NCI-H1436 treated with DMSO at 0.1 percent for 48 hours (cell line): Measurements from ENCODE around the gene DCAF15.
A peak's percentile ranks its signal among the peaks of the same experiment; 100 is the strongest.
"Not testable (repeated sequence)": the region's sequence is repeated elsewhere in the genome, so short reads cannot be mapped to it uniquely, and the experiment has no call there.

ENCODE experiments used
- DNase-seq: peaks from one replicate; lab custom pipeline; 2025; lab: John Stamatoyannopoulos, UW

The DCAF15 gene, protein sequence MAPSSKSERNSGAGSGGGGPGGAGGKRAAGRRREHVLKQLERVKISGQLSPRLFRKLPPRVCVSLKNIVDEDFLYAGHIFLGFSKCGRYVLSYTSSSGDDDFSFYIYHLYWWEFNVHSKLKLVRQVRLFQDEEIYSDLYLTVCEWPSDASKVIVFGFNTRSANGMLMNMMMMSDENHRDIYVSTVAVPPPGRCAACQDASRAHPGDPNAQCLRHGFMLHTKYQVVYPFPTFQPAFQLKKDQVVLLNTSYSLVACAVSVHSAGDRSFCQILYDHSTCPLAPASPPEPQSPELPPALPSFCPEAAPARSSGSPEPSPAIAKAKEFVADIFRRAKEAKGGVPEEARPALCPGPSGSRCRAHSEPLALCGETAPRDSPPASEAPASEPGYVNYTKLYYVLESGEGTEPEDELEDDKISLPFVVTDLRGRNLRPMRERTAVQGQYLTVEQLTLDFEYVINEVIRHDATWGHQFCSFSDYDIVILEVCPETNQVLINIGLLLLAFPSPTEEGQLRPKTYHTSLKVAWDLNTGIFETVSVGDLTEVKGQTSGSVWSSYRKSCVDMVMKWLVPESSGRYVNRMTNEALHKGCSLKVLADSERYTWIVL

DNA sequence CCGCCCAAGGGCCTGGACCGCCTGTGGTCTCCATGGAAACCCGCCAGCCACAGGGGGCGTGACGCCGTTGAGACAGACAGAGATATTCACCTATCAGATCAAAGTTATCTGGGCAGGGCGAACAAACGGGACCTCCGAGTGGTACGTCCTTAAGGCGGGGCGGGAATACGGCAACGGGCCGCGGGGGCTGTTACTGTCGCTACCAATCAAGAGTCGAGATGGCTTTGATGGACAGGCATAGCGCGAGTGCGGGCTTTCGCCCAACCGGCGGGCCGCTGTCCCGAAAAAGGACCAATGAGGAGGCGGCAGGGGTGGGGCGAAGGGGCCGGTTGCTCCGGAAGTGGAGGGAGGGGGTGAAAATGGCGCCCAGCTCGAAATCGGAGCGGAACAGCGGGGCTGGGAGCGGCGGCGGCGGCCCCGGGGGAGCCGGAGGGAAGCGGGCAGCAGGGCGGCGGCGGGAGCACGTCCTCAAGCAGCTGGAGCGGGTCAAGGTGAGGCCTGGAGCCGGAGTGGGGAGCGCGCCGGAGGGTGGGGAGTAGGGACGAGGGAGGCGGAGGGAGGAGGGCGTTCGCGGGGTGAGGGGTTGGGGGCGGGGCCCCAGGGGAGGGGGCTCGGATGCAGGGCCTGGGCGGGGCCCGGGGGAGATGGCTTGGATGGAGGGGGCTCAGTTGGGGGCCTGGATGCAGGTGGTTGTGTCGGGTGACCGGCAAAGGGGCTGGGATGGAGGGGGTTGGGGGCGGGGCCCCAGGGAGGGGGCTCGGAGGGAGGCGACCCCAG lies at the start of gene DCAF15:
Gene DCAF15, plus strand, starts transcription at position 356 of the 777 bp plus-strand sequence. Its CDS starts 4 bp downstream, at position 360.
- DNase-seq, result peak; percentile 98

DNA sequence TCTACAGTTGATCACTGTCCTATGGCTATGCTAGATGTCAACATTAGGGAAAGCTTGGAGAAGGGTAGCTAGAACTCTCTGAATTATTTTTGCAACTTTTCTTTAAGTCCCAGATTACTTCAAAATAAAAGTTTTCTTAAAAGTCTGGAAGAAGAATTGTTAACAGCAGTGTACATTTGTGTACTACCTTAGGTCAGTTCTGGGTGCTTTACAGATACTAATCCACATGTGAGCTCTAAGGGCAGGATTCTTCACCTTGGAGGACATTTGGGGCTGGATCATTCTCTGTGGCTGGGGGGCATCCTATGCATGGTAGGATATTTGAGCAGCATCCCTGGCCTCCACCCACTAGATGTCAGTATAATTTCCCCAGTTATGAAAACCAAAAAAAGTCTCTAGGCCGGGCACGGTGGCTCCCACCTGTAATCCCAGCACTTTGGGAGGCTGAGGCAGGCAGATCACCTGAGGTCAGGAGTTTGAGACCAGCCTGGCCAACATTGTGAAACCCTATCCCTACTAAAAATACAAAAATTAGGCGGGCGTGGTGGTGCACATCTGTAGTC lies 49.2 kb upstream of the DCAF15 start:
- DNase-seq, result no peak

DNA sequence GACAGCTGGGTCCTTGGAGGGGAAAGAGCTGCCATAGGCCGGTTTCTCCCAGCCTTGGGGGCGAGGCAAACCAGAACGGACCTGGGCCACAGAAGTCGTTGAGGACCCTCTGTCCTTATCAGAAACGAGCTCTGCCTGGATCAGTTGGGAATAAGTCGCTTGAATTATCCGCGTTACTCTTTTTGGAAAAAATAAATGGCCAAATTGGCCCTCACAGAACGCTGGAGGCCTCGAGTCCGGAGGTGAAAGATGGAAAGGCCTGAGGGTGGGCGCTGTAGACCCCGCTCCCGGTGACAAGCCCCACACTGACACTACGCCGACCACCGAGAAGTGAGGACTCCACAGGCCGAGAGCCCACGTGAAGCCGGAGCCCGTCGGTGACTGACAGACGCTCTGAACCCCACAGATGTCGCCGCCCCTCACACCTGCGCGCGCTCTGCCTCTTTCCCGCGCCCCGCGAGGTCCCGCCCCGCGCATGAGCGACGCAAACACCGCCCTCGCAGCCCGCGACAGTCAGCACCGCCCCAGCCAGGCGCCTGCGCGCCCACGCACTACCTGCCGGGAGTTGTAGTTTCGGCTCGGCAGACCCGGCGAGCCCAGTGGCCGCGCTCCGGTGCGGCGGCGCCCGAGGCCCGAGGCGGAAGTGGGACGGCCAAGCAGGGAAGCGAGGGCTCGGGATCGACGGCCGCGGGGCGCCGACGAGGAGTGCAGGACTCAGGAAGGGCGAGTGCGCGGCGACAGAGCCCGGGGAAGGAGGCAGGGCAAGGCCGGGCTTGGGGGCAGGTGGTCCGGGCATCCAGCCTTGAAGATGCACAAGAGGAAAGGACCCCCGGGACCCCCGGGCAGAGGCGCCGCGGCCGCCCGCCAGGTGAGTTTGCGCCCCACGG lies 46.4 kb upstream of the DCAF15 start, which contains the start of the genes BRME1 and CC2D1A:
Gene BRME1, minus strand, starts transcription at position 484 of the 887 bp plus-strand sequence. CDS start 1,225 bp downstream, outside the sequence.
Gene CC2D1A, plus strand, starts transcription at position 568 of the 887 bp plus-strand sequence. Its CDS starts 241 bp downstream, at position 809.
- DNase-seq, result peak; percentile 44

DNA sequence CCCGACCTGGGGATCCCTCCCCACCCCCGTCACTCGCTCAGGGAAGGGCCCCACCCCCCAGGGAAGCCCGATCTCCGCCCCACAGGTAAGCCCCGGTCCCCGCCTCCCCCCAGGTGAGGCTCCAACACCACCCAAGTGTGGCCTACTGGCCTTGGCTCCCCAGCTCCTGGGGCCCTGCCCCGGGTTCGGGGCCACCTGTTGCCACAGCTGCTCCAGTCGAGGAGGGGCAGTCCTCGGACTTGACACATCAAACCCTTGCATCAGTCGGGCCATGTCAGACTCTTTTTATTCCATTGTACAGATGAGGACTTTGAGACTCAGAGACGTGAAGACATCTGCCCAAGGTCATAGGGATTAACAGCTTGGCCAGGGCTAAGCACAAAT lies 45.8 kb upstream of the DCAF15 start:
- no peak for DNase-seq

DNA sequence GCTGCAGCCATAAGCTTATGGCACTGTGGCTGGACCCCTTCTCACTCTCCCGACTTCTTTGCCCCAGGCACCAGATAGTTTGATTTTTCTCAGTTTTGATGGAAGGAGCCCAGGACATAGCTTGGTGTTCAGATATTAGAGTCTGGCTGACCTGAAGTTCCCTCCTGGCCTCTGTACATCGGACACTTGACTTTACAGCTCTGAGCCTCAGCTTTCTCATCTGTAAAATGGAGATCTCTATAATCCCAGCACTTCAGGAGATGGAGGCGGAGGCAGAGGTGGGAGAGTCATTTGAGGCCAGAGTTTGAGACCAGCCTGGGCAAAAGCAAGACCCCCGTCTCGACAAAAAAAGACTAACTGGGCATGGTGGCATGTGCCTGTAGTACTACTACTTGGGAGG lies 45.4 kb upstream of the DCAF15 start:
- no peak for DNase-seq

DNA sequence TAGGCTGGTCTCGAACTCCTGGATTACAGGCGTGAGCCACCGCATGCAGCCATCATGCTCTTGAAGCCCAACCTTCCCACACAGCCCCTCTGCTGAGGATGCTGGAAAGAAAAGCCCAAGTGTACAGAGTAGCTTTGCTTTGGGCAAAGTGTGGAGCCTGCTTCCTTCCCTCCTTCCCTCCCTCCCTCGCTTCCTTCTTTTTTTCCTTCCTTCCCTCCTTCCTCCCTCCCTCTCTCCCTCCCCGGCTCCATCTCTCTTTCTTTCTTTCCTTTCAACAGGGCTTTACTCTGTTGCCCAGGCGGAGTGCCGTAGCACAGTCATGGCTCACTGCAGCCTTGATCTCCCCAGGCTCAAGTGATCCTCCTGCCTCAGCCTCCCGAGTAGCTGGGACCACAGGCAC lies 43.6 kb upstream of the DCAF15 start:
- DNase-seq, result no peak

DNA sequence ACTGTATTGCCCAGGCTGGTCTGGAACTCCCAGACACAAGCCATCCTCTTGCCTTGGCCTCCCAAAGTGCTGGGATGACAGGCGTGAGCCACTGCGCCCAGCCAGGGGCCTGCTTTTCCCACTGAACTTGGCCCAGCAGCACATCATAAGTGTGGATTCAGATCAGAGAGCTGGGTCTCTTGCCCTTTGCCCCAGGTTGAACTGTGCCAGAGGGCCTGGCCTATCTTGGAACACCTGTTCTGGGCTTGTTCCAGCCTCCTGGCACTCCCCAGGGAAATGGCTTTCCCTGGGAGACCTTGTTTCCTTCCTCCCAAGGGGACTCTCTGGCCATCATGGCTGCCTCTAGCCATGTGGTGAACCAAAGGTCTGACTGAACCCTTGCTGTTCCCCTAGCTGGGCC lies 42.9 kb upstream of the DCAF15 start:
- DNase-seq, result no peak

DNA sequence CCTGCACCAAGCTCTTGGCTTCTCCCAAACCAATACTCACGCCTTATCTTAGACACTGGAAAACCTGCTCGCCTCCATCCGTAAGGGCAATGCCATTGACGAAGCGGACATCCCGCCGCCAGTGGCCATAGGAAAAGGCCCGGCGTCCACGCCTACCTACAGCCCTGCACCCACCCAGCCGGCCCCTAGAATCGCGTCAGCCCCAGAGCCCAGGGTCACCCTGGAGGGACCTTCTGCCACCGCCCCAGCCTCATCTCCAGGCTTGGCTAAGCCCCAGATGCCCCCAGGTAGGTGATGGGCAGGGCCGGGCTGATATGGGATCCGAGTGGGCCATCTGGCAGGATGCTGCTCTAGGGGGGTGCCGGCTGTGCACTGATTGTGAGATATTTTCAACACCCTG lies 39.0 kb upstream of the DCAF15 start:
- no peak for DNase-seq

DNA sequence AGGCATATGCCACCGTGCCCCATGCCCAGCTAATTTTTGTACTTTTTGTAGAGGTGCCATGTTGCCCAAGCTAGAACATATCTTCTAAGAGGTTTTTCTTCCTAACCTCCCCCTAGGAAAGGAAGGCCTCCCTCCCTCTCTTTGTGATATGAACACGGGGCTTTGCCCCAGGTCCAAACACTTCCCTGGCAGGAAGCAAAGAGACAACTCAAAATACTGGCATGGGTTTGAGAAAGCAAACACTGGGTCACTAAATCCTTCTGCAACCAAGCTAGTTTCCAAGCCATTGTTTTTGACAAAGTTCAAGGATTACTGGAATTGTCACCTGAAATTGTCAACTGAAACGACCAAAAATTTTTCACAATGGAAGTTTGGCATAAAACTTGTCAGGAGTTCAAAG lies 37.5 kb upstream of the DCAF15 start:
- no peak for DNase-seq

DNA sequence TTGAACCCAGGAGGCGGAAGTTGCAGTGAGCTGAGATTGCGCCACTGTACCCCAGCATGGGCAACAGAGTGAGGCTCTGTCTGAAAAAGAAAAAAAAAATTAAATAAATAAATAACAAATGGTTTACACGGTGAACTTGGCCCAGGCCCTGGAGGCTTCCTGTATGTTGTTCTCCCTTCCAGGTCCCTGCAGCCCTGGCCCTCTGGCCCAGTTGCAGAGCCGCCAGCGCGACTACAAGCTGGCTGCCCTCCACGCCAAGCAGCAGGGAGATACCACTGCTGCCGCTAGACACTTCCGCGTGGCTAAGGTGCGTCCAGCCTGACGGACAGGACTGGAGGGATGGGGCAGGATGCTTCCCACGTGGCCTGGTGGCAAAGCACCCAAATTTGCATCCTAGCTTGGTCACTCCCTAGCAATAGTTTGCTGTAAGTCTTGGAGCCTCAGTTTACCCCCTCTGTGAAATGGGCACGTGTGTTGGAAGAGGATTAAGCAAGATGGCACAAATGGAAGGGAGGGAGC lies 34.4 kb upstream of the DCAF15 start:
- DNase-seq, result no peak

DNA sequence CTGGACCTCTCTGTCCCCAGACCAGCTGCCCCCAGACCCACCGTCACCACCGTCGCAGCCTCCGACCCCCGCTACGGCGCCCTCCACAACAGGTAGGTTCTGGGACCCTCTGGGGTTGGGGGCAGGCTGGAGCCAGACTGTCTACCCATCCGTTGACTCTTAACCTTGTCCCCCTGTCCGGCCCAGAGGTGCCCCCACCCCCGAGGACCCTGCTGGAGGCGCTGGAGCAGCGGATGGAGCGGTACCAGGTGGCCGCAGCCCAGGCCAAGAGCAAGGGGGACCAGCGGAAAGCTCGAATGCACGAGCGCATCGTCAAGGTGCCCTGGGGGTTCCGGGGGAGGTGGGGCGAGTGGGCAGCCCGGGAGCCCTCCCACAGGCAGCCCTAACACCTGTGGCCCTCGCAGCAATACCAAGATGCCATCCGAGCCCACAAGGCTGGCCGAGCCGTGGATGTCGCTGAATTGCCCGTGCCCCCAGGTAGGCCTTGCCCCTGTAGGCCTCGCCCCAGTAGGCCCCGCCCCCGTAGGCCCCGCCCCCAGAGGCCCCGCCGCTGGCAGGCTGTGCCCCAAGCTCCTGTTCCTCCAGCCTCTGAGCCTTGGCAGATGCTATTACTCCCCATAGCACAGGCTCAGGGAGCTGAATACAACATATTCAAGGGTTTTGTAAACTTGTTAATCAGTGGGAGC lies 33.4 kb upstream of the DCAF15 start:
- DNase-seq, result no peak

DNA sequence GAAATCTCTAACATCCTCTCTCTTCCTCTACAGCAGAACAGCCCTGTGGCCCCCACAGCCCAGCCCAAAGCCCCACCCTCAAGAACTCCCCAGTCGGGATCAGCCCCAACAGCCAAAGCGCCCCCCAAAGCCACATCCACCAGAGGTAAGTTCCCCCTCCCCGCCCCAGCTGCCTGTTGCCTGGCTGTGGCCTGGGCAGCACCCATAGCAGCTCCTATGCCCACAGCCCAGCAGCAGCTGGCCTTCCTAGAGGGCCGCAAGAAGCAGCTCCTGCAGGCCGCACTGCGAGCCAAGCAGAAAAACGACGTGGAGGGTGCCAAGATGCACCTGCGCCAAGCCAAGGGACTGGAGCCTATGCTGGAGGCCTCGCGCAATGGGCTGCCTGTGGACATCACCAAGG lies 31.8 kb upstream of the DCAF15 start:
- DNase-seq, result no peak

DNA sequence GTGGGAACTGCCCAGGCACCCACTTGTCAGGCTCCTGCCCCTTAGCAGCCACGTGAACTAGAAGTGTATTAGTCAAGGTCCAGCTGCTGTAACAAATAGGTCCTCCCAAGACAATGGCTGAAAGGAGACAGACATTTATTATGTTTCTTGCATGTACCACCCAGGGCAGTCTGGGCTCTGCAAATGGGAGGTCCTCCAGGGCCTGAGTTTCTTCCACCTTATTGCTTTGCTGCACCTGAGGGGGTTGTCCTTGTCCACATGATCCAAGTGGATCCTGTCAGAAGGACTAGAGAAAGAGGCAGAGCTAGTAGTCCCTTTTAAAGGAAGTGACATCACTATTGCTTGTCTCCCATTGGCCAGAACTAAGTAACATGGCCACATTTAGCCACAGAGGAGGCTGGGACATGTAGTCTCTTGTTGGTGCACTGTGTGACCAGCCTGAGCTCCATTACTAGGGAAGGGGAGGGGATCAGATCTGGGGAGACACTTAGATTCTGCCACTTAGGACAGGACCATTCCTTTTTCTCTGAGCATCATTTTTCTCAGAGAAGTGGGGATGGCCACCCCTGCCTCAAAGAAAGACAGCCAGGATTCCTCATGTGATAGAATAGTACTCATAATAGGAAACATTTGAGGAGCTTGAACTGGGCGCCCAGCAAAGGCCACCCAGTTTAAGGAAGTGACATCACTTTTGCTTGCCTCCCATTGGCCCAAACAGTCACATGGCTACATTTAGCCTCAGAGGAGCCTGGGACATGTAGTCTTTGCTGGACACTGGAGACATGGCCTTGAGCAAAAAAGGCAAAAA lies 31.2 kb upstream of the DCAF15 start:
- no peak for DNase-seq

DNA sequence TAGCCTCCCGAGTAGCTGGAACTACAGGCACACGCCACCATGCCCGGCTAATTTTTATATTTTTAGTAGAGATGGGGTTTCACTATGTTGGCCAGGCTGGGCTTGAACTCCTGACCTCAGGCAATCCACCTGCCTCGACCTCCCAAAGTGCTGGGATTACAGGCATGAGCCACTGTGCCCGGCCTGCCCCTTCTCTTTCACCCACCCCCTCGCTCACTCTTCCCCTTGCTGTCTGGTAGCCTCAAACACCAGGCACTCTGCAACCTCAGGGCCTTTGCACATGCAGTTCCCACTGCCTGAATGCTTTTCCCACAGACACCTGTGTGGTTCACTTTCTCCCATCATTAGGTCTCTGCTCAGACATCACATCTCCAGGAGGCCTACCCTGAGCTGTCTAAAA lies 30.2 kb upstream of the DCAF15 start:
- not testable (repeated sequence) for DNase-seq

DNA sequence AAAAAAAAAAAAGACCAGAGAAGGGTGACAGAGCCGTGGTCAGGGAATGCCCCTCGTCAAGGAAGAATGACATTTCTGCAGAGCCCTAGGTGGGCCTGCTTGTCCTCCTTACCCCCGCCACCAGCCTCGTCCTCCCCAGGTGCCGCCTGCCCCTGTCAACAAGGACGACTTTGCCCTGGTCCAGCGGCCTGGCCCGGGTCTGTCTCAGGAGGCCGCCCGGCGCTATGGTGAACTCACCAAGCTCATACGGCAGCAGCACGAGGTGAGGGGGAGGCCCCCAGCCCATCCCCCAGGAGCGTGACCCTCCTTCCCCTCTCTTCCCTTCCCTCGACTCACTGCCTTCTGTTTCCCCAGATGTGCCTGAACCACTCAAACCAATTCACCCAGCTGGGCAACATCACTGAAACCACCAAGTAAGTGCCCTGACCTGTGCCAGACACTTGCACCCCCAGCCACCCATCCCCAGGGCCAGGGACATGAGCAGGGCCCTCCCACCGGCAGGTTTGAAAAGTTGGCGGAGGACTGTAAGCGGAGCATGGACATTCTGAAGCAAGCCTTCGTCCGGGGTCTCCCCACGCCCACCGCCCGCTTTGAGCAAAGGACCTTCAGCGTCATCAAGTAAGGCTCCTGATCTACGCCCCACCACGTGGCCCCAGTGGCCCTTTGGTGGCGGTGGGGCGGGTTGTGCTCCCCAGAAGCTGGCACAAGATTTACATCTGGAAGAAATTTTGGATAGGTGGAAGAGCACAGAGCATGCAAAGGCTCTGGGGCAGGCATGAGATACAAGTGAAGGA lies 28.9 kb upstream of the DCAF15 start:
- DNase-seq, result no peak

DNA sequence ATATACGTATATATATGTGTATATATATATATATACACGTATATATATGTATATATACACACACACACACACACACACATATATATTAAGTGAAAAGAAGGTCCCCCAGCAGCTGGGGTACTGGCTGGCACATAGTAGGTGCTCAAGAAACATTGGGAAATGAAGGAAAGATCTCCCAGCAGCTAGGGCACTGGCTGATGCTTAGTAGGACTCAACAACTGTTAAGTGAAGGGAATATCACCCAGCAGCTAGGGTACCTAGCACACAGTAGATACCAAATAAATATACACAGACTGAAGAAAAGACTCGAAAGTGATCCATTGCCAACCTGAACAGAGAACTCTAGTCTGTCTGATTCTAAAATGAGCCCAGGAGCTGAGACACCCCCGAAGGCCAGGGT lies 26.3 kb upstream of the DCAF15 start:
- no peak for DNase-seq

DNA sequence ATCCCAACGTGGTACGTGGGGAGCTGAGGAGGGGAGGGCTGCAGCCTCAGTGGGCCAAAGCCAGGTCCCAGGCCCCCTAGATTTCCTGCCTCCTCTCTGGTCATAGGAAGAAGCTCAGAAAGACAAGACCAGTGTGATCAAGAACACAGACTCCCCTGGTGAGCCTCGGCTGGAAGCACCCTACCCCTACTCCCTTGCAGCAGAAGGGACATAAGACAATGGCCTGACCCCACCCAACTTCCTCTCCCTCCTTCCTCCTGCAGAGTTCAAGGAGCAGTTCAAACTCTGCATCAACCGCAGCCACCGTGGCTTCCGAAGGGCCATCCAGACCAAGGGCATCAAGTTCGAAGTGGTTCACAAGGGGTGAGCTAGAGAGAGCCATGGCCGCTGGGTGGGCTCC lies 25.6 kb upstream of the DCAF15 start:
- no peak for DNase-seq

DNA sequence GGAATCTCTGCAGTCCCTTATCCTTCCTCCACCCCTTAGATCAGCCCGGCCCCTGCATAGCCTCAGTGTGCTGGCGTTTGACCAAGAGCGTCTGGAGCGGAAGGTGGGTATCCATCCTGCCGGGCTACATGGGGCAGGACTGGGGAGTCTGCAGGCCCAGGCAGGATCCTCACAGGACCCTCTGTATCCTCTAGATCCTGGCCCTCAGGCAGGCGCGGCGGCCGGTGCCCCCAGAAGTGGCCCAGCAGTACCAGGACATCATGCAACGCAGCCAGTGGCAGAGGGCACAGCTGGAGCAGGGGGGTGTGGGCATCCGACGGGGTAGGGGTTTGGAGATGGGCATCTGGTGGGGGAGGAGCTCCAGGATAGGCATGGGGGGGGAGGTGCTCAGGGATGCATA lies 23.0 kb upstream of the DCAF15 start:
- no peak for DNase-seq

DNA sequence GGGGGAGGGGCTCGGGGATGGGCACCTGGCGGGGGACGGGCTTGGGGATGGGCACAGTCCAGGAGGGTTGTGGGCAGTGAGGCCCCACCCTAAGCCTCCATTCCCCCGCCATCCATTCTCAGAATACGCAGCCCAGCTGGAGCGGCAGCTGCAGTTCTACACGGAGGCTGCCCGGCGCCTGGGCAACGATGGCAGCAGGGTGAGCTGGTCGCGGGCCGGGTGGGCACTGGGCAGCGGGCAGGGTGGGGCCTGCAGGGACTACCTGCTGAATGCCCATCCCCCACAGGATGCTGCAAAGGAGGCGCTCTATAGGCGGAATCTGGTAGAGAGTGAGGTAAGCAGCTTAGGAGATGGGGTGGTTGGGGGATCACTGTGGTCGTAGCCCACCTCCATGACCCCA lies 22.4 kb upstream of the DCAF15 start:
- DNase-seq, result no peak
